ENCODE data around the gene GFRA1.

DNA sequence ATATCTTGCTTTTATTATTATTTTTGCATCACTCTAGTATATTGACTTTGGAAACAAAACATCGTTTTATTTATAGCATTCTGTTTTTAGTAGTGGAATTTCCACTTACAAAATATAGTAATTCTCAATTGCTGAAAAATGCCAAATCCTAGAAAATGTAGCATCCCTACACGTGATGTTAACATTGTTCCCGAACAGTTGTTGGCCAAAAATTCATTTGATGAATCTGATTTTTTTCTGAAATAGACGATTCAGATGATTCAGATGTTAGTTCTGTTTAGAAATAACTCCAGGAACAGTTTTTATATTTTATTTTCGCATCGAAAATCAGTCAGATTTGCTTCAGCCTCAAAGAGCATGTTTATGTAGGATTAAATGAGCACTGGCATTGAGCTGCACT lies 122.4 kb downstream of the GFRA1 start:
- TF ChIP-seq, protein P1, sequence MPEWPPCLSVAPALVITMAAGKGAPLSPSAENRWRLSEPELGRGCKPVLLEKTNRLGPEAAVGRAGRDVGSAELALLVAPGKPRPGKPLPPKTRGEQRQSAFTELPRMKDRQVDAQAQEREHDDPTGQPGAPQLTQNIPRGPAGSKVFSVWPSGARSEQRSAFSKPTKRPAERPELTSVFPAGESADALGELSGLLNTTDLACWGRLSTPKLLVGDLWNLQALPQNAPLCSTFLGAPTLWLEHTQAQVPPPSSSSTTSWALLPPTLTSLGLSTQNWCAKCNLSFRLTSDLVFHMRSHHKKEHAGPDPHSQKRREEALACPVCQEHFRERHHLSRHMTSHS (tag by site-specific recombination; IDR thresholded peaks at IDR 0.05) = no peak
- no peak for TF ChIP-seq ZNF501 (tag by site-specific recombination; IDR thresholded peaks at IDR 0.05)
- TF ChIP-seq ZNF416 (tag by site-specific recombination; IDR thresholded peaks at IDR 0.05) = no peak
- TF ChIP-seq, protein P2, sequence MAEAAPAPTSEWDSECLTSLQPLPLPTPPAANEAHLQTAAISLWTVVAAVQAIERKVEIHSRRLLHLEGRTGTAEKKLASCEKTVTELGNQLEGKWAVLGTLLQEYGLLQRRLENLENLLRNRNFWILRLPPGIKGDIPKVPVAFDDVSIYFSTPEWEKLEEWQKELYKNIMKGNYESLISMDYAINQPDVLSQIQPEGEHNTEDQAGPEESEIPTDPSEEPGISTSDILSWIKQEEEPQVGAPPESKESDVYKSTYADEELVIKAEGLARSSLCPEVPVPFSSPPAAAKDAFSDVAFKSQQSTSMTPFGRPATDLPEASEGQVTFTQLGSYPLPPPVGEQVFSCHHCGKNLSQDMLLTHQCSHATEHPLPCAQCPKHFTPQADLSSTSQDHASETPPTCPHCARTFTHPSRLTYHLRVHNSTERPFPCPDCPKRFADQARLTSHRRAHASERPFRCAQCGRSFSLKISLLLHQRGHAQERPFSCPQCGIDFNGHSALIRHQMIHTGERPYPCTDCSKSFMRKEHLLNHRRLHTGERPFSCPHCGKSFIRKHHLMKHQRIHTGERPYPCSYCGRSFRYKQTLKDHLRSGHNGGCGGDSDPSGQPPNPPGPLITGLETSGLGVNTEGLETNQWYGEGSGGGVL (tag by site-specific recombination; IDR thresholded peaks at IDR 0.05) = no peak
- TF ChIP-seq, protein P3, sequence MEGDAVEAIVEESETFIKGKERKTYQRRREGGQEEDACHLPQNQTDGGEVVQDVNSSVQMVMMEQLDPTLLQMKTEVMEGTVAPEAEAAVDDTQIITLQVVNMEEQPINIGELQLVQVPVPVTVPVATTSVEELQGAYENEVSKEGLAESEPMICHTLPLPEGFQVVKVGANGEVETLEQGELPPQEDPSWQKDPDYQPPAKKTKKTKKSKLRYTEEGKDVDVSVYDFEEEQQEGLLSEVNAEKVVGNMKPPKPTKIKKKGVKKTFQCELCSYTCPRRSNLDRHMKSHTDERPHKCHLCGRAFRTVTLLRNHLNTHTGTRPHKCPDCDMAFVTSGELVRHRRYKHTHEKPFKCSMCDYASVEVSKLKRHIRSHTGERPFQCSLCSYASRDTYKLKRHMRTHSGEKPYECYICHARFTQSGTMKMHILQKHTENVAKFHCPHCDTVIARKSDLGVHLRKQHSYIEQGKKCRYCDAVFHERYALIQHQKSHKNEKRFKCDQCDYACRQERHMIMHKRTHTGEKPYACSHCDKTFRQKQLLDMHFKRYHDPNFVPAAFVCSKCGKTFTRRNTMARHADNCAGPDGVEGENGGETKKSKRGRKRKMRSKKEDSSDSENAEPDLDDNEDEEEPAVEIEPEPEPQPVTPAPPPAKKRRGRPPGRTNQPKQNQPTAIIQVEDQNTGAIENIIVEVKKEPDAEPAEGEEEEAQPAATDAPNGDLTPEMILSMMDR (tag by site-specific recombination; IDR thresholded peaks at IDR 0.05) = no peak
- TF ChIP-seq, protein P4, sequence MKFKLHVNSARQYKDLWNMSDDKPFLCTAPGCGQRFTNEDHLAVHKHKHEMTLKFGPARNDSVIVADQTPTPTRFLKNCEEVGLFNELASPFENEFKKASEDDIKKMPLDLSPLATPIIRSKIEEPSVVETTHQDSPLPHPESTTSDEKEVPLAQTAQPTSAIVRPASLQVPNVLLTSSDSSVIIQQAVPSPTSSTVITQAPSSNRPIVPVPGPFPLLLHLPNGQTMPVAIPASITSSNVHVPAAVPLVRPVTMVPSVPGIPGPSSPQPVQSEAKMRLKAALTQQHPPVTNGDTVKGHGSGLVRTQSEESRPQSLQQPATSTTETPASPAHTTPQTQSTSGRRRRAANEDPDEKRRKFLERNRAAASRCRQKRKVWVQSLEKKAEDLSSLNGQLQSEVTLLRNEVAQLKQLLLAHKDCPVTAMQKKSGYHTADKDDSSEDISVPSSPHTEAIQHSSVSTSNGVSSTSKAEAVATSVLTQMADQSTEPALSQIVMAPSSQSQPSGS (tag by site-specific recombination; IDR thresholded peaks at IDR 0.05; ENCODE audit: low read depth) = no peak

All from HEK293 (cell line).